HG03280 (cell line): ENCODE data around the gene FADS6.

Experiments used
- ATAC-seq: cut with Tn5 transposase; IDR thresholded peaks from one replicate; pipeline ENCODE4 v1.9.1; 2021; ENCODE audit warnings: mild to moderate bottlenecking, moderate library complexity; ENCODE audit not compliant: unreplicated experiment

The FADS6 gene

DNA sequence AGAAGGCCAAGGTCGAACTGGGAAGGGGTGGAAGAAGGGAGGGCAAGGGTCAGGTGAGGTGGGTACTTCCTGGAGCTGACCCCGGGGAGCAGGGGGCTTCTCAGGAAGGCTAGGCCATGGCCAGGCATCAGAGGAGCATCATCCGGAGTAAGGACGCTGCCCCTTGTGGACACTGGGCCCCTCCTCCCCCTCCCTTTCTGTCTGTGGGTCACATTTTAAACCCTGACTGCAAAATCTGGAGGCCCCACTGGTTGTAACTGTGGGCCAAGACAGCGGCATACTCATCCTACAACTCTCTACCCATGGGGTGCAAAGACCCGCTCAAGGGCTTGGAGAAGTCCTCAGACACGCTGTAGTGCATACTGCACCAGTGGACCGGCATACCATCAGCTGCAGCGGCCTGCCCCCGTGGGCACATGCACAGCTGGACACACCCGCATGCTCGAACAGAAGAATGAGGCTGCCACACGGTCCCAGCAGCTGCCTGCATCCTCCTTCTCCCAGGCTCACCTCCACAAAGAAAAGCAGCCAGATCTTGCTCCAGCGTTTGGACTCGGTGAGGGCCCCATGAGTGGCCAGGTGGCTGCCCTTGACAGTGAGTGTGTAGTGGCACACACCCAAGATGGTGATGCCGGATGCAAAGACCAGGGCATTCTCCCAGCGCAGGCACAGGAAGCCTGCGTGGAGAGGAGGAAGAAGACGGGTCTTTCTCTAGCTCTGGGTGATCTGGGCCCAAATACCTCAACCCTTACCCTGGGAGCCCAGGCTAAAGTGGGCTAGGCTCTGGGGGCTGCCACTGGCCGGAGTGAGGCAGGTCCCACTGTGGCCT is 1.2 kb downstream of the FADS6 start:
- ATAC-seq = no peak

DNA sequence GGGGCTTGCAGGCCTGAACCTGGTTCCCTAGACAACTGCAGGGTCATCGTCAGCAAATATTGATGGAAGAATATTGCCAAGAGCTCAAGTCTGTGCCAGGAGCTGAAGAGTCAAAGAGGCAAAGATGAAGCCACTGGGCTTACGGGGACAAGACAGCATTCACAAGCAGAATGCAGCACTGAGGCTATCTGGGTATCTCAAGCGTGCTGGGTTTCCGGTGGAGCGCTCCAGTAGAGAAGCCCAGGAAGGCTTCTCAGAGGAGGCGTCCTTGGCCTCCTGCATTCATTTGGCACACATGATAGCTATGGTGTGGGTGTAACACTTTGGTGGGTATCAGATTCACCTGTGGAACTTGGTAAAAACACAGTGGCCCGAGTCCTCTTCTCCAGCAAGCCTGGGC is 2.9 kb downstream of the FADS6 start:
- no peak for ATAC-seq

- no peak for ATAC-seq
These were observed 5.0 kb downstream of the FADS6 start for GRCh38 chr17:74888469-74888868.

GRCh38 chr17:74883241-74883745 is 10.1 kb downstream of the FADS6 start:
- no peak for ATAC-seq

DNA sequence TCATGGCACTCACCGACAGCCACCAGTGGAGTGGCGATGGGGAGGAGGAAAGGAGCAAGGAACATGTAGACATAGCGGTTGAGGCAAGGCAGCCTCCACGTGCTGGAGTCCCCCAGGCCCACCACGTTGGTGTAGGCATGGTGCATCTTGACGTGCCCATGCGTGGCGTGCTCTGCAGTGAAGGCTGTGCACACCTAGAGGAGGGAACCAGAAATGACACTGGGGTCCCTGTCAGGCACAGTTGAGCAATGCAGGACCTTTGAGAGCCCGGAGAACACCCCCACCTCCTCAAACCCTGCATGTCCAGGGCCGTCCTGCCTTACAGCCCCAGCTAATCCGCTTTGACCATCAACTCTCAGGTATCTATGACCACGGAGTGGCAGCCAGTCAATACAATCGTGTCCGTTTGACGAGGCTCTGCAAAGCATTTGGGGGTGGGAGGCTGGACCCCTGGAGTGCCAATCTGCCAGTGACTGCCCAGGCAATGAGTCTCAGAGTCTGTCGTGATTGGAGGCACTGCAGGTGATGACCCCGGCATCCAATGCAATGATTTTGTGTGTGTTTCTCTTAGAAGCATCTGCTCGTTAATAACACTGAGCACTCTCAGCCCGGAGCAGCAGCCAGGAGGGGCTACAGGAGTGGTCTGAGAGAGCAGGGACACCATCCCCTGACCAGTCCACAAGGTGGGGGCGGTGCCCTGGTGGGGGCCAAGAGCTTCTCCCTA is 10.8 kb downstream of the FADS6 start:
- no peak for ATAC-seq

DNA sequence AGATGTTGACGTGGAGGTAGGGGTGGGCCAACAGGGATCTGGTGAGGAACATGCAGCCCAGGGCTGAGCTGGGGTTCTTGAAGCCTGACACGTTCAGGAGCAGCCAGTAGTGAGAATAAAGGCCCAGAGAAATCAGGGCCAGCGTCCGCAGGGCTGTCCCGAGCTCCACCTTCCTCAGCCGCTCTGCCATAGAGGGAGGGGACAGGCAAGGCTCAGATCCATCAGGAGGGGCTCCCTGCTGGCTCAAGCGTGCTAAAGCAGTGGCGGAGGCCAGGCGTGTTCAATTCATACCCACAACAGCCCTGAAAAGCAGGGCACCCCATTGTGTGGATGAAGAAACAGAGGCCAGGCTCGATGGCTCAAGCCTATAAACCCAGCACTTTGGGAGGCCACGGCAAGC is 12.4 kb downstream of the FADS6 start:
- ATAC-seq = no peak

DNA sequence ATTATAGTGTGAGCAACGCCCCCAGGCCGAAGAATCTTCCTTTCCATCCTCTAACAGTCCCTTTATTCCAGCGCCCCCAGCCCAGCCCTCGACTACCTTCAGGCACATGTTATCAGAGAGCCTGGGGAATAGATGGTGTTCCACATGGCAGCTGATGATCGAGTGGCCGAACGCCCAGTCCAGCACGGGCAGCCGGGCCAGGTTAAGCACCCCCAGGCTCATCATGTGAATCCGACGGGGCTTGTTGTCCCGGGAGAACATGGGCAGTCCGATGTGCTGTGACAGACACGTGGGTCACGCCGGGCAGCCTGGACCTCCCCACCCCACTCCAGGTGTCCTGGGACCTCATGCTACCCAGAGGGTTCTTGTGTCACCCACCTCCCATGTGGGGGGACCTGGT is 14.1 kb downstream of the FADS6 start:
- ATAC-seq = no peak

DNA sequence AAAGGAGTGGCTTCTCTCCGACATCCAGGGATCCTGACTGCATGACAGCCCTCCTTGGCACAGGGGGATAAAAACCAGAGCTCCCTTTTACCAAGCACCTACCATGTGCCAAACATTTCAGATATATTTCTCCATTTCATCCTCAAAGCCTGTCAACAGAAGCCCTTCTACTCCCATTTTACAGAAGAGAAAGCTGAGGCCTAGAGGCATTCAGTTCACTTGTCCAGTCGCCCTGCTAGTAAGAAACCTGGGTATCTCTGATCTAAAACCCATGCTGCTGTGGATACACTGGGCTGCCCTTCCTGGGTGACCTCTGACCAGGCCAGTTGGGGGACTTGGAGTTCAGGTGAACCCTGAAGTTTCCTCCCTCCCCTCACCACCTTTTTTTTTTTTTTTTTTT is 14.8 kb downstream of the FADS6 start:
- no peak for ATAC-seq

GRCh38 chr17:74877592-74878548 is 15.6 kb downstream of the FADS6 start:
- ATAC-seq = no peak

- ATAC-seq = no peak
These were observed 17.3 kb downstream of the FADS6 start for GRCh38 chr17:74875977-74876593.

DNA sequence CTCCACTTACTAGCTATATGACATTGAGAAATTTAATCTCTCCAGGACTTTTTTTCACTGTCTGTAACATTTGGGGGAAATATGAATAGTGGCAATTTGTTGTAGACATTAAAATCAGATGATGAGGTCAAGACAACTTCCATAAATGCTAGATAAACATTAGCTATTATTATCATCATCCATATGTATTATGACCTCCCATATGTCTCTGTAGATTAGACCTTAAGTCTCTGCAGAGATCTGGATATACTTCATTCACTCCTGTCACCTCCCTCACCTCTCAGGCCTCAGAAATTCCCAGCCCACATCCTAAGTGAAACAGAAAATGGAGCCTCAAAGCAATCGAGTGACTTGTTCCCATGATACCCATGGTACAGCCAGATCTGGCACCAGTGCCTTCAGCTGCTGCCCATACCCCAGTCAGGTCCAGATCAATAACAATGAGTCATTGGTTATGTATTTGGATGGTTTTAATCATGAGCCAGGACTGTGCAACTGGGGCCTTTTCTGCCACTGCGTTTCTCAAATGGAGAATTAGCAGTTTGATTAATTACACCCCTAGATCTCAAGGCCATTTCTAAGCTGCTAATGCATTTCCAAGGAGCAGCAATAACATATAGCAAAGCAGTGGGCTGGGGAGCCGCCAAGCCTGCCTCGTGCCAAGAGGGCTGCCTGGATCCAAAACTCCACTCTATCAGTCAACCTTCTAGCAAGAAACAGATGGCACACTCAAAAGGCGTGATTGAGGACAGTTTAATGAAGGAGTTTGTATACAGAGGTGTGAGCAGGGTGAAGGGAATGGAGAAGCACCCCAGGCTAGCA is 18.1 kb downstream of the FADS6 start:
- no peak for ATAC-seq

GRCh38 chr17:74874615-74875037 is 18.8 kb downstream of the FADS6 start:
- no peak for ATAC-seq

DNA sequence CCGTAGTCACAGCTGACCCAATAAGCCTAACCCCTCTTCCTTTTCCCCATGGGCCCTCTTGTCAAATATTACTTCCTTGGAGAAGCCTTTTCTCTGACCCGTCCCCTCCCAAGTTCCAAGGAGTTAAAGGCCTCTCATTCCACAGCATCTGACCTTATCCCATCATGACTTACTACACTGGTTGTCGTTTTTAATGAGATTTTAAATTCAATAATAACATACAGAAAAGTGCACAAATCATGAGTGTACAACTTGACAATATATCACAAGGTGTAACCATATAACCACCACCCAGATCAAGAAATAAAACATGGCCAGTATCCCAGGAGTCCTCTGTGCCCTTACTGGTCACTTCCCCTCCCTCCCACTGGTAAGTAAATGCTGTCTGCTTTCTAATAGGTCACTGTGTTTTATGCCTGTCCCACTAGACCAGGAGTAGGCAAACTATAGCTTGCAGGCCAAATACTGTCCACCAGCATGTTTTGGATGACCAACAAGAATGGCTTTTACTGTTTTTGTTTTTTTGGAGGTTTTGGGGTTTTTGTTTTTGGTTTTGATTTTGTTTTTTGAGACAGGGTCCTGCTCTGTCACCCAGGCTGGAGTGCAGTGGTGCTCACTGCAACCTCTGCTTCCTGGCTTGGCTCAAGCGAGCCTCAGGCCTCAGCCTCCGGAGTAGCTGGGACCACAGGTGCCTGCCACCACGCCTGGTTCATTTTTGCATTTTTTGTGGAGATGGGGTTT is 19.4 kb downstream of the FADS6 start:
- no peak for ATAC-seq

GRCh38 chr17:74873037-74873873 is 20.2 kb downstream of the FADS6 start:
- peak; percentile 93 for ATAC-seq

DNA sequence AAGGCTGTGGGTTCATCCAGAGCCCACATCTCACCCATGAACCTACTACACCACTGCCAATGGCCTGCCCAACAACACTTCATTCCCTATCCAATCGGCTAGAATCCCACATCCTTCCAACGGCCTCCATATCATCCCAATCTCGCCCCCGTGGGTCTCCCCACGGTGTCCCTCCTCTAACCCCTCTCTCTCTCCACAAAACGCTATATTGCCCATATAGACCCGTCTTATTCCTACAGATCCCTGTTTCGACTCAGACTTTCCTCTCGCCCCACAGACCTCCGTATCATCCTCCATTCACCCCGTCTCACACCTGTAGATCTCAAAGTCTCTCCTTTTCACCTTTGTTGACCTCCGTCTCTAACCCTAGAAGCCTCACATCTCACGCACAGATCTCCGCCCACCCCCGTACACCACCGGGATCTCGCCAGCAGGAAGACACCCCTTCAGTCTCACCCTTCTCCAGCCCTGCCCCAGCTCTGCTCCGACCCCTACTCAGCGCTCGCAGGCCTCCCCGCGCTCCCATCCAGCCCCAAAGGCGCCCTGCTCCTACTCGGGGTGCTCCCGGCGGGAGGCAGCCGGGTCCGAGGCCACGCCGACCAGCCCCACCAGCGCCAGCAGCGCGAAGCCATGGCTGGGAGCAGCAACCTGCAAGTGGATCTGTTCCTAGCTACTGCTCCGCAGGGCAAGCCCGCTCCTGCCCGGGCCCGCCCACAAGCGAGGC is 21.0 kb downstream of the FADS6 start, which contains the start of gene FDXR:
FDXR (minus strand) TSS at position 682 of the 724 bp plus-strand sequence; CDS start at position 632, 50 bp downstream.
- ATAC-seq = peak; percentile 23

GRCh38 chr17:74871356-74872076 is 21.9 kb downstream of the FADS6 start:
- ATAC-seq = no peak

DNA sequence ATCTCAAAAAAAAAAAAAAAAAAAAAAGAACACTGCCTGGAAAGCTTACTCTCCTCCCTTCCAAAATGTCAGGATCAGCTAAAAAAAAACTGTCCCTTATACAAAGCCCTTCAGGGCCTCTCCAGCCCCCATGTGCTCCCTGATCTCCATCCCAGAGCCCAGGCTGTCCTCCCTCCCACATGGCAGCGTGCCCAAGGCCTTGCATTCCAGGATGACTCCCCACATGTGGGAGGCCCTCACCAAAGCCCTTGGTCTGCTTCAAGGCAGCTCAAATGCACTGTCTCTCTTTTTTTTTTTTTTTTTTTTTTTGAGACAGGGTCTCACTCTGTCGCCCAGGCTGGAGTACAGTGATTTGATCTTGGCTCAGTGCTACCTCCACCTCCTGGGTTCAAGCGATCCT is 22.9 kb downstream of the FADS6 start:
- no peak for ATAC-seq
